KOPT-K1 (cell line): ENCODE data around the gene RNU5B-1.

Experiments used
- H3K27ac ChIP-seq: fragments of 200-600 bp; sonication (generic); 2 replicates; pipeline ENCODE4 v1.5.1; 2016; ENCODE audit warnings: antibody characterized with exemption, mild to moderate bottlenecking, low read depth, low read length; ENCODE audit not compliant: poor library complexity, severe bottlenecking
- H3K36me3 ChIP-seq: fragments of 200-600 bp; sonication (generic); 2 replicates; pipeline ENCODE4 v1.5.1; 2017; ENCODE audit warnings: antibody characterized with exemption, mild to moderate bottlenecking, low read length, moderate library complexity; ENCODE audit not compliant: insufficient read depth
- H3K9me3 ChIP-seq: fragments of 200-600 bp; sonication (generic); 2 replicates; pipeline ENCODE4 v1.5.1; 2017; ENCODE audit warnings: antibody characterized with exemption, low read length, mild to moderate bottlenecking; ENCODE audit not compliant: insufficient read depth, poor library complexity, severe bottlenecking

Gene RNU5B-1

DNA sequence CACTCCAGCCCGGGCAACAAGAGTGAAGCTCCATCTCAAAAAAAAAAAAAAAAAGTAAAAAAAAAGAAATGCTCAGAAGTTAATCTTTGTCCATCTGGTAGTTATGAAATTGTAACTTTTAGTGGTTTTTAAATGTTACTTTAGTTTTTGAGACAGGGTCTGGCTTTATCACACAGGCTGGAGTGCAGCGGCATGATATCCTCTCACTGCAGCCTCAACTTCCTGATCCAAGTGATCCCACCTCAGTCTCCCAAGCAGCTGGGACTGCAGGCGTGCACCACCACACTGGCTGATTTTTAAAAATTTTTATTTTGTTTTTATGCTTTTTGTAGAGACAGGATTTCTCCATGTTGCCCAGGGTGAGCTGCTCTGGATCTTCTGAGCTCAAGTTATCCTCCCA, 1.3 kb downstream of the RNU5B-1 start:
- Histone ChIP-seq H3K9me3 (no peaks in the 10 kb centered on the region), H3K27ac (no peak overlapping the region), H3K36me3 (no peaks in the 10 kb centered on the region)

DNA sequence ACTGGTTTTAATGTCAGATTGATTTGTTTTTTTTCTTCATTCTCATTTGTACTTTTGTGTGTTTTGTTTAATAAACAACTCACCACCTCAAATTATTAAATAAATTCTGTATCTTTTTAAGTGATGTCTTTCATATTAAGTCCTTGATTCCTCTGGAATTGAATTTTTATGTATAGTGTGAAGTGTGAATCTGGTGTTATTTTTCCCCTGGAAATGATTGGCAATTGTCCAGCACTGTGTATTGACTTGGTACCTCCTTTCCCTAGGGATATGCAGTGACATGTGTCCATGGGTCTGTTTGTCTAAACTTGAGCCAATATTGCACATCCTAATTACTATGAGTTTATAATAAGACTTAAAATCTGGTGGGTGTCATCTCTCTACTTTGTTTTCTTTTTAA, 2.1 kb downstream of the RNU5B-1 start:
- Histone ChIP-seq H3K9me3 (no peaks in the 10 kb centered on the region), H3K36me3 (no peaks in the 10 kb centered on the region)

DNA sequence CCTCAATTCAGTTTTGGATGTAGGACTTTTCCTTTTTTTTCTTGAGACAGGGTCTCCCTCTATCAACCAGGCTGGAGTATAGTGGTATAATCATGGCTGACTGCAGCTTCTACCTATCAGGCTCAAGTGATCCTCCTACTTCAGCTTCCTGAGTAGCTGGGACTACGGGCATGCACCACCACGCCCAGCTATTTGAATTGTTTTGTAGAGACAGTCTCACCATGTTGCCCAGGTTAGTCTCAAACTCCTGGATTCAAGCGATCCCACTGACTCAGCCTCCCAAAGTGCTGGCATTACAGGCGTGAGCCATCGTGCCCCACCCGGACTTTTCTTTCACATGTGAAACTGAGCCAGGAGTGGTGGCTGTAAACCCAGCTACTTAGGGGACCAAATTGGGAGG, 3.5 kb downstream of the RNU5B-1 start:
- Histone ChIP-seq H3K9me3 (no peaks in the 10 kb centered on the region), H3K27ac (no peak overlapping the region)

More for the DNA sequence above, 2.1 kb downstream of the RNU5B-1 start:
- no peak overlapping the region for H3K27ac ChIP-seq

DNA sequence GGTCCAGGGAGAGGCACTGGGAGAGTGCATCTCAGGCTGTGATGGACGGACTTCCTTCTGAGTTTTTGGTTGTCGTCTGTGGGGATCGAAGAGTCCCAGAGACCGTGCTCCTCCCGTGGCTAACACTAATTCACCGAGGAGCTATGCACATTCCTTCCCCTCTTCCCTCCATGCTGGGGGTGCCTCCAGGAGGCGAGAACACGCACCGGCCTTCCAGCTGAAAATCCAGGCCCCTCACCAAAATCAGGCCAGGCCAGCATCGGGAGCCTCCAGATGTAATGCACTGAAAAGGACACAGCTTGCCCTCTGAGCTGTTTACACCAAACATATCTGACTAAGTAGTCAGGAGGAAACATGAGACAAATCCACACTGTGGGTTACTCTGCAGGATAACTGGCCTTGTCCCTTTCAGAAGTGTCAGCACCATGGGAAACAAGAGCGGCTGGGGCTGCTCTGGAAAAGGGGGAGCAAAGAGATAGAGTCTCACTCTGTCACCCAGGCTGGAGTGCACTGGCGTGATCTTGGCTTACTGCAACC, 5.5 kb downstream of the RNU5B-1 start:
- no peaks in the 10 kb centered on the region for H3K9me3 ChIP-seq
- no peak overlapping the region for H3K27ac ChIP-seq
- H3K36me3 ChIP-seq: no peaks in the 10 kb centered on the region

More for the DNA sequence above, 3.5 kb downstream of the RNU5B-1 start:
- no peaks in the 10 kb centered on the region for H3K36me3 ChIP-seq

DNA sequence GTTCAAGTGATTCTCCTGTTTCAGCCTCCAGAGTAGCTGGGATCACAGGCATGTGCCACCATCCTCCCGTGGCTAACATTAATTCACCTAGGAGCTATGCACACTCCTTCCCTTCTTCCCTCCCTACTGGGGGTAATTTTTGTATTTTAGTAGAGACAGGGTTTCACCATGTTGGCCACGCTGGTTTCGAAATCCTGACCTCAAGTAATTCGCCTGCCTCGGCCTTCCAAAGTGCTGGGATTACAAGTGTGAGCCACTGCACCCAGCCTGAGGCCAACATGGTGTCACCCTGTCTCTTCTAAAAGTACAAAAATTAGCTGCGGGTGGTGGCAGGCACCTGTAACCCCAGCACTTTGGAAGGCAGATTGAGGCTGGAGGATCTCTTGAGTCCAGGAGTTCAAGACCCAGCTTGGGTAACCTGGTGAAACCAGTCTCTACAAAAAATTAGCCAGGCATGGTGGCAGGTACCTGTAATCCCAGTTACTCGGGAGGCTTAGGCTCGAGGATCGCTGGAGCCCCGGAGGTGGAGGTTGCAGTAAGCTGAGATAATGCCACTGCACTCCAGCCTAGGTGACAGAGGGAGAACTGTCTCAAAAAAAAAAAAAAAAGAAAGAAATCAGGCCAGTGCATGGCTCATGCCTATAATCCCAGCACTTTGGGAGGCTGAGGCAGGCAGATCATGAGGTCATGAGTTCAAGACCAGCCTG, 6.1 kb downstream of the RNU5B-1 start:
- H3K27ac ChIP-seq: no peak overlapping the region

DNA sequence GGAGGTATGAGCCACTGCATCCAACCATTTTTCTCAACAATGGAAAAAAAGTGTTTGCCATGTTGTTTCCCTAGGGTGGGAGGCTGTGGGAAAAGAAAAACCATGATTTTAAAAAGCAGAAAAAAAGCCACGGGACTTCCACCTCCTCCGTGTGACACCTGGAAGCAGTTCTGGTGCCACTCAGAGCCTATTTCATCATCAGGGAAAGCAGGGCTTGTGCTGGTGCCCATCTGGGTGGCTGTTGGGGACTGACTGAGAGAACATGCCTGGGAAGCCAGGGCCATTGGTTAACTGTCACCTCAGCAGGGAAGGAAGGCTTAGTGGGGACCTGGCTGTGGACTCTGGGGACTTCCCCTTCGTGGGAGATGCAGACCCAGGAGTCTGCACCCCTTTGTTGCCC, 7.3 kb downstream of the RNU5B-1 start:
- no peak overlapping the region for H3K27ac ChIP-seq

More for the DNA sequence above, 6.1 kb downstream of the RNU5B-1 start:
- no peaks in the 10 kb centered on the region for H3K9me3 ChIP-seq
- no peaks in the 10 kb centered on the region for H3K36me3 ChIP-seq

DNA sequence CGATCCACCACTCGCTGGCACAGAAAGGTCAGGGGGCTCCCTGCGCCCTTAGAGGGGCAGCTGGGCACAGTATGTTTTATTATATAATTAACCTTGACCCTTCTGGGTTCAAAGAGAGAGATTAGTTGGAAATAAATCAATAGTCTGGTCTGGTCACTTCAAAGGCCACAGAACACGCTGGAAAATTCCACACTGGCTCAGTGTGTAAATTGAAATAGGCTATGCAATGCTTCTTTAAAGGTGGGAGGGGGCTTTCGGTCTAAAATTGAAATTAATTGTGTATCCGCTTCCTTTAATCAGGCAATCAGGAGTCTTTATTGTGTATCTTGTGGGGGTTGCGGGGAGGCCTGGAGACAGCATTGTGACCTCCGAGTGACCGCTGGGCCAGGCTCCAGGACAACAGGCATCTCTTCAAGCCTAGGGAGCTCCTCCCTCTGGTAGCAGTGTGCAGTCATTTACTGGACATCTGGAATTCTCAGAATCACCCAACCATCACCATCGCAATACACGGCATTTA, 8.0 kb downstream of the RNU5B-1 start:
- H3K36me3 ChIP-seq: no peaks in the 10 kb centered on the region
- no peak overlapping the region for H3K27ac ChIP-seq
- no peaks in the 10 kb centered on the region for H3K9me3 ChIP-seq

More for the DNA sequence above, 7.3 kb downstream of the RNU5B-1 start:
- Histone ChIP-seq H3K36me3 (no peaks in the 10 kb centered on the region), H3K9me3 (no peaks in the 10 kb centered on the region)

DNA sequence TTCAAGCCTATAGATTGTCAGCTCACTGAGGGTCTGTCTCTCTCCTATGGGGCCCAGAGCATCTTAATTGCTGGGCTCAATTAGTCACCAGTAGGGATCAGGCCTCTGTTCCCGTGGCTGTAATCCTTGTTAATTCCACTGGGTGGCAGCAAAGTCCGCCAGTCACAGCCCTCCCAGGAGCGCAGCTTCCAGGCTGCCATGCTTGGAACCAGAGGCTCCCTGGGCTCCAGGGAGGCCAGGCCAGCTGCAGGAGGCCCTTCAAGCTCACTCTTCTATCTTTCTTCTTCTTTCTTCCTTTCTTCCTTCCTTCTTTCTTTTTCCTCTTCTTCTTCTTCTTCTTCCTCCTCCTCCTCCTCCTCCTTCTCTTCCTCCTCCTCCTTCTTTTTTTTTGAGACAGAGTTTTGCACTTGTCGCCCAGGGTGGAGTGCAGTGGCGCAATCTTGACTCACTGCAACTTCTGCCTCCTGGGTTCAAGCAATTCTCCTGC, 14.4 kb downstream of the RNU5B-1 start:
- H3K9me3 ChIP-seq: no peaks in the 10 kb centered on the region
- no peak overlapping the region for H3K27ac ChIP-seq

DNA sequence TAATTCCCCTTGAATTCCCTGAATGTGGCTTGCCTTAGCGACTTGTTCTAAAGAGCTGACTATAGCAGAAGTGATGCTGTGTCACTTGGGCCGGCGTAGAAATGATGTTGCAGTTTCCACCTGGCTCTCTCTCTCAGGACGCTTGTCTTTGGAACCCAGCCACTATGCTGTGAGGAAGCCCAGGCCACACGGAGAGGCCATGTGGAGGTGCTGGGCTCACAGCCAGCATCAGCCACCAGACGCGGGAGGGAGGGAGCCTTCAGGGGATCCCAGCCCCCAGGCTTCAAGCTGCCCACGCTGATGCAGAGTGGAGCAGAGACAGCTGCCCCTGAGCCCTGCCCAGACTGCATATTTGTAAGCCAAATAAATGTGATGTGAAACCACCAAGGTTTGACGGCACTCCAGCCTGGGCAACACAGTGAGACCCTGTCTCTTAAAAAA, 18.6 kb downstream of the RNU5B-1 start:
- H3K9me3 ChIP-seq: no peaks in the 10 kb centered on the region
- no peaks in the 10 kb centered on the region for H3K36me3 ChIP-seq
- H3K27ac ChIP-seq: no peak overlapping the region

More for the DNA sequence above, 14.4 kb downstream of the RNU5B-1 start:
- H3K36me3 ChIP-seq: no peaks in the 10 kb centered on the region

DNA sequence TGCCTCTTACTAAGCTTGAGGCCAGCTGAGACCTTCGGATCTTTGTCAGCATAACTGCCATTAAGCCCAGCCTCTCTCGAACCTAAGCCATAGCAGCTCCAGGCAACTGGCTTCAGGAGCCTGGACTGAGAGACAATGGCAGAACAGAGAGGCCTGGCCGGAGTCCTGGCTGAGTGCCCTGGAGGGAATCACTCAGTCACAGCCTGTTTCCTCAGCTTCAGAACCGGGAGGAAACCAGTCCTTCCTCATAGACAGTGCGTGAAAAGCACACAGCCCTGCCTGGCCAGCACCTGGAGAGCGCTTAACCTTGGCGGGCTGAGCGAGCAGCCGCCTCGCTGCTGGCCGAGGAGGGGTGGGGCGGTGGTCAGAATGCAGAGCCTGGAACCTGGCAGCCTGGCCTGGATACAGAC, 21.6 kb downstream of the RNU5B-1 start:
- H3K36me3 ChIP-seq: no peaks in the 10 kb centered on the region
- H3K27ac ChIP-seq: no peak overlapping the region
- H3K9me3 ChIP-seq: no peaks in the 10 kb centered on the region

DNA sequence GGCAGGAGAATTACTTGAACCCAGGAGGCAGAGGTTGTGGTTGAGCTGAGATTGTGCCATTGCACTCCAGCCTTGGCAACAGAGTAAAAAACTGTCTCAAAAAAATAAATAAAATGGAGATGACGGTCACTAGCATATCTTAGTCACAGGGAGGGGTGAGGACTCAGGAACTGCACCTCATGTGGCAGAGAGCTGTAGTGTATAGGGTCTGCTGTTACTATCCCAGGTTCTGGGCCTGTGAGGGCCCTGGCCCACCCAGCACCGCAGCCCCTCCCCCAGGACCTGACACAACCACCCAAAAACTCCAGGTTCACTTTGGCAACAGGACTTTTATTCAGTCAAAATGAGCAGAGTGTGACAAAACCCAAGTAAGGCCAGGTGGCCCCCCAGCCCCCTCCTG, 22.3 kb downstream of the RNU5B-1 start:
- Histone ChIP-seq H3K27ac (no peak overlapping the region), H3K36me3 (no peaks in the 10 kb centered on the region), H3K9me3 (no peaks in the 10 kb centered on the region)

DNA sequence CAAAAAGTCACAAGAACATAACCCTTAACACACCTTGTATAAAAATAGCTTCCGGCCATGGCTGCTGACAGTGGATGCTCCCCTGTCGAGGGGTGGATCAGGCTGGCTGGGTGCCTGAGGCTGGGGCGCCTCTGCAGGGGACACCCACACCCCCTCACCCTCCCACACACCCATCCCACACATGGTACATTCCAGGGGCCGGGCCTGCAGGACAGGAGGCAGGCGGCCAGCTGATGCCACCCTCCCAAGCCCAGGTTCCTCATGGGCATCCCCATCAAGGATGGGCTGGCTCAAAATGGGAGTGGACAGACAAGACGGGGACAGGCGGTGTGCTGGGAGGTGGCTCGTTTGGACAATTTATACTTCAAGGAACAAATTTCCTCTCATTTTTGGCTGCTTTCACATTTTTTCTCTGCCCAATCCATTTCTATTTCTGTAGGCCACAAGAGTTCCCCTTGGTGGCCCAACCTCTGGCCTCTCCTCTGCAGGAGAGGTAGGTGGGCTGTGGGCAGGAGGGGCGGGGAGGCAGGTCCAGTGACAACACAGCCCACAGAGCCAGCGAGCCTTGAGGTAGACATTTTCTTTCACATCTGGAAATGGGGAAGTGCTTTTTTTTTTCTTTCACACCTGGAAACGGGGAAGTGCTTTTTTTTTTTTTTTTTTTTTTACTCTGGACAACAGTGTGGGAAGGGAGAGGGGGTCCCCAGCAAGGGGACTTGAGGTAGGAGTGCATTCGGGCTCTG, 23.3 kb downstream of the RNU5B-1 start:
- no peaks in the 10 kb centered on the region for H3K36me3 ChIP-seq
- H3K27ac ChIP-seq: no peak overlapping the region
- no peaks in the 10 kb centered on the region for H3K9me3 ChIP-seq

DNA sequence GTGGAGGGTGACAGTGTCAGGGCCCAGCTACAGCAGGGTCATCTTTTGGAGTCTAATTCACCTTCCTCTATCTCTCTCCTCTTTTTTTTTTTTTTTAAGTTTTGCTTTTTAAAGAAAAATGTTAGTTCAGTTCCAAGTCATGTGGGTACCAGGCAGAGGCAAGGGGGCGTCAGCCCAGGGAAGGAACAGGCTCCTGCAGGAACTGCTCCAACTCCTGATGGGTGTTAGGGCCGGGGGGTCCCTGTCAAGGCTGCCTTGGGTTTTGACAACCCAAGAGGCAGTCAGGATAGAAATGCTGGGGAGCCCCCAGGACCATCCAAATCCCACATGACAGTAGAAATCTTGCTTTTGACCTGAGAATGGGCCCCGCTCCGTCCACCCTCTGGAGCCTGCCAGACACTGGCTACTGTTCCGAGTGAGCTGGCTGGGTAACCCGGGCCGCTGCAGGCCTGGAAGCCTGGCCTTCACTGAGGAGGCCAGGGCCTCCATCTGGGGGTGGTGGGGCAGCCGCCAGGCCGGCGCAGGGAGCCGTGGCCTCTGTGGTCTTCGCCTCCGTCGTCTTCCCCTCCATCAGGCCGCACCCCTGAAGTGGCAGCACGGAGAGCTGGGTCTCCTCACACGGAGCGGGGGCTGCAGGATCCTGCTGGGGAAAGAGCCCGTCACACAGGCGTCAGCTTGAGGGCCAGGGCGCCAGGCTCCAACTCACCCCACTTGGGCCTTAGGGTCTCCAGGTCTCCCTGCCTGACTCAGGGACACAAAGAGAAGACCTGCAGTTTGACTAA, 24.2 kb downstream of the RNU5B-1 start:
- H3K36me3 ChIP-seq: no peaks in the 10 kb centered on the region
- no peak overlapping the region for H3K27ac ChIP-seq

DNA sequence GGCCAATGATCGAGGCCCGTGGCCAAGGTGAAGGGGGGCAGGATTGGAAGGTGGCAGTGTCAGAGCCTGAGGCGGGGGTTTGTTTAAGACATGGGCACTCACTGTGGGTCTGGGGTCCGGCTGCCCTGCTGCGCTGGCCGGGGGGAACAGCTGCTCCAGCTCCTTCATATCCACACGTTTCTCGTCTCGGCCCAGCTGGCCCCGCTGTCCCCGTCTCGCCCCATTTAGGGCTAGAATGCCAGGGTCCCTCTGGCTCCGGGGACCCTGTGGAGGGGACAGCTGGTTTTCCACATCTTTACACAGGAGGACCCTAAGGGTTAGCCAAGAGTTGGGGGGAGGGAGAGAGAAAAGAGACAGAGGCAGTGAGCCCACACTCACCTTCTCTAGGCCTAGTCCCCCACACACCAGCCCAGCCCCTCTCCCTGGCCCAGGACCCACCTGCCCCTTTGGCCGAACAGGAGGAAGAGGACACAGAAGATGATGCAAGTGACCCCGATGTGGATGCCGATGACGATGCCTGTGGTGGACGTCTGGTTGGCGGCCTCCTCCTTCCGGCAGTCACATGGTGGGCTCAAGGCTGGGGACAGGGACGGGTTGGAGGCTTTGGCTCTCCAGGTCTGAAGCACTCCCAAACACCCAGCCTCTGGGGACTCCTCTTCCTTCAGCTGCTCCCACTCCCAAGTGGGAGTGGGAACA, 25.0 kb downstream of the RNU5B-1 start:
- Histone ChIP-seq H3K36me3 (no peaks in the 10 kb centered on the region), H3K9me3 (no peaks in the 10 kb centered on the region), H3K27ac (no peak overlapping the region)

More for the DNA sequence above, 24.2 kb downstream of the RNU5B-1 start:
- no peaks in the 10 kb centered on the region for H3K9me3 ChIP-seq
